ENCODE data around the gene CACNA2D1.

DNA sequence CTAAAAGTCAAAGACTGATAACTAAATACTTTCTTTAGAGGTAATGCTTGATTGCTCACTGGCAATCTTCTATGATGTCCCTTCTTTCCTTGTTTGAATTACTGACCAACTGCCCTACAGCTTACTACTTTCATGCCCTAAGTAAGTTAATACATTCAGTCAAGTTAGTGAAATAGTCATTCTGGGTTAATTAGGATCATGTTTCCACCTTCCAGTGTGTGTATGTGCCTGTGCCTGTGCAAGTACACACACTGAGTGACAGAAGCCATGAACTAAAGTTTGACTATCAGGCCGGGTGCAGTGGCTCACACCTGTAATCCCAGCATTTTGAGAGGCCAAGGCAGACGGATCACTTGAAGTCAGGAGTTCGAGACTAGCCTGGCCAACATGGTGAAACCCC lies 187.9 kb downstream of the CACNA2D1 start:
- TF ChIP-seq, protein P1, sequence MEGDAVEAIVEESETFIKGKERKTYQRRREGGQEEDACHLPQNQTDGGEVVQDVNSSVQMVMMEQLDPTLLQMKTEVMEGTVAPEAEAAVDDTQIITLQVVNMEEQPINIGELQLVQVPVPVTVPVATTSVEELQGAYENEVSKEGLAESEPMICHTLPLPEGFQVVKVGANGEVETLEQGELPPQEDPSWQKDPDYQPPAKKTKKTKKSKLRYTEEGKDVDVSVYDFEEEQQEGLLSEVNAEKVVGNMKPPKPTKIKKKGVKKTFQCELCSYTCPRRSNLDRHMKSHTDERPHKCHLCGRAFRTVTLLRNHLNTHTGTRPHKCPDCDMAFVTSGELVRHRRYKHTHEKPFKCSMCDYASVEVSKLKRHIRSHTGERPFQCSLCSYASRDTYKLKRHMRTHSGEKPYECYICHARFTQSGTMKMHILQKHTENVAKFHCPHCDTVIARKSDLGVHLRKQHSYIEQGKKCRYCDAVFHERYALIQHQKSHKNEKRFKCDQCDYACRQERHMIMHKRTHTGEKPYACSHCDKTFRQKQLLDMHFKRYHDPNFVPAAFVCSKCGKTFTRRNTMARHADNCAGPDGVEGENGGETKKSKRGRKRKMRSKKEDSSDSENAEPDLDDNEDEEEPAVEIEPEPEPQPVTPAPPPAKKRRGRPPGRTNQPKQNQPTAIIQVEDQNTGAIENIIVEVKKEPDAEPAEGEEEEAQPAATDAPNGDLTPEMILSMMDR (IDR thresholded peaks at IDR 0.05 in 2 of 3, conservative IDR thresholded peaks at IDR 0.05 in 1 of 3; ENCODE audit: borderline replicate concordance in 1 of 3, insufficient read depth in 1 of 3, low read depth in 2 of 3, low read length in 2 of 3), result no peak
- TF ChIP-seq, protein P2, sequence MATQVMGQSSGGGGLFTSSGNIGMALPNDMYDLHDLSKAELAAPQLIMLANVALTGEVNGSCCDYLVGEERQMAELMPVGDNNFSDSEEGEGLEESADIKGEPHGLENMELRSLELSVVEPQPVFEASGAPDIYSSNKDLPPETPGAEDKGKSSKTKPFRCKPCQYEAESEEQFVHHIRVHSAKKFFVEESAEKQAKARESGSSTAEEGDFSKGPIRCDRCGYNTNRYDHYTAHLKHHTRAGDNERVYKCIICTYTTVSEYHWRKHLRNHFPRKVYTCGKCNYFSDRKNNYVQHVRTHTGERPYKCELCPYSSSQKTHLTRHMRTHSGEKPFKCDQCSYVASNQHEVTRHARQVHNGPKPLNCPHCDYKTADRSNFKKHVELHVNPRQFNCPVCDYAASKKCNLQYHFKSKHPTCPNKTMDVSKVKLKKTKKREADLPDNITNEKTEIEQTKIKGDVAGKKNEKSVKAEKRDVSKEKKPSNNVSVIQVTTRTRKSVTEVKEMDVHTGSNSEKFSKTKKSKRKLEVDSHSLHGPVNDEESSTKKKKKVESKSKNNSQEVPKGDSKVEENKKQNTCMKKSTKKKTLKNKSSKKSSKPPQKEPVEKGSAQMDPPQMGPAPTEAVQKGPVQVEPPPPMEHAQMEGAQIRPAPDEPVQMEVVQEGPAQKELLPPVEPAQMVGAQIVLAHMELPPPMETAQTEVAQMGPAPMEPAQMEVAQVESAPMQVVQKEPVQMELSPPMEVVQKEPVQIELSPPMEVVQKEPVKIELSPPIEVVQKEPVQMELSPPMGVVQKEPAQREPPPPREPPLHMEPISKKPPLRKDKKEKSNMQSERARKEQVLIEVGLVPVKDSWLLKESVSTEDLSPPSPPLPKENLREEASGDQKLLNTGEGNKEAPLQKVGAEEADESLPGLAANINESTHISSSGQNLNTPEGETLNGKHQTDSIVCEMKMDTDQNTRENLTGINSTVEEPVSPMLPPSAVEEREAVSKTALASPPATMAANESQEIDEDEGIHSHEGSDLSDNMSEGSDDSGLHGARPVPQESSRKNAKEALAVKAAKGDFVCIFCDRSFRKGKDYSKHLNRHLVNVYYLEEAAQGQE (IDR thresholded peaks at IDR 0.05; ENCODE audit: low read depth), result no peak
- TF ChIP-seq POLR2A (IDR thresholded peaks at IDR 0.05; ENCODE audit: borderline replicate concordance, extremely low read depth, insufficient read depth, insufficient read length) (no peak), POLR2AphosphoS5 (IDR thresholded peaks at IDR 0.05; ENCODE audit: low read depth, low read length) (no peak), JUND (IDR thresholded peaks at IDR 0.05) (no peak), ZNF274 (IDR thresholded peaks at IDR 0.05; ENCODE audit: low read depth, low read length) (no peak), ELF1 (IDR thresholded peaks at IDR 0.05; ENCODE audit: borderline replicate concordance, low read depth) (no peak), SP1 (IDR thresholded peaks at IDR 0.05; ENCODE audit: low read depth) (no peak), EZH2 (IDR thresholded peaks at IDR 0.05) (no peak), EZH2phosphoT487 (IDR thresholded peaks at IDR 0.05; ENCODE audit: borderline replicate concordance) (no peak), TCF7L2 (IDR thresholded peaks at IDR 0.05; ENCODE audit: borderline replicate concordance, extremely low read depth, insufficient read depth, insufficient read length) (no peak)
- TF ChIP-seq, protein P3, sequence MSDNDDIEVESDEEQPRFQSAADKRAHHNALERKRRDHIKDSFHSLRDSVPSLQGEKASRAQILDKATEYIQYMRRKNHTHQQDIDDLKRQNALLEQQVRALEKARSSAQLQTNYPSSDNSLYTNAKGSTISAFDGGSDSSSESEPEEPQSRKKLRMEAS (IDR thresholded peaks at IDR 0.05), result no peak

Data from HCT116 (cell line).